GM10266 (cell line): Measurements from ENCODE around the gene PCDHA13.

Experiments used
- DNase-seq: peaks from one replicate; pipeline ENCODE4 v3.0.0; 2012; ENCODE audit errors: extremely low spot score
- TF ChIP-seq, protein P1 (sequence below): IDR thresholded peaks from 2 replicates; pipeline ENCODE4 v1.5.1; 2012; ENCODE audit warnings: mild to moderate bottlenecking, low read depth; ENCODE audit not compliant: control insufficient read depth, insufficient read depth; ENCODE audit errors: missing control alignments

The PCDHA13 gene

DNA sequence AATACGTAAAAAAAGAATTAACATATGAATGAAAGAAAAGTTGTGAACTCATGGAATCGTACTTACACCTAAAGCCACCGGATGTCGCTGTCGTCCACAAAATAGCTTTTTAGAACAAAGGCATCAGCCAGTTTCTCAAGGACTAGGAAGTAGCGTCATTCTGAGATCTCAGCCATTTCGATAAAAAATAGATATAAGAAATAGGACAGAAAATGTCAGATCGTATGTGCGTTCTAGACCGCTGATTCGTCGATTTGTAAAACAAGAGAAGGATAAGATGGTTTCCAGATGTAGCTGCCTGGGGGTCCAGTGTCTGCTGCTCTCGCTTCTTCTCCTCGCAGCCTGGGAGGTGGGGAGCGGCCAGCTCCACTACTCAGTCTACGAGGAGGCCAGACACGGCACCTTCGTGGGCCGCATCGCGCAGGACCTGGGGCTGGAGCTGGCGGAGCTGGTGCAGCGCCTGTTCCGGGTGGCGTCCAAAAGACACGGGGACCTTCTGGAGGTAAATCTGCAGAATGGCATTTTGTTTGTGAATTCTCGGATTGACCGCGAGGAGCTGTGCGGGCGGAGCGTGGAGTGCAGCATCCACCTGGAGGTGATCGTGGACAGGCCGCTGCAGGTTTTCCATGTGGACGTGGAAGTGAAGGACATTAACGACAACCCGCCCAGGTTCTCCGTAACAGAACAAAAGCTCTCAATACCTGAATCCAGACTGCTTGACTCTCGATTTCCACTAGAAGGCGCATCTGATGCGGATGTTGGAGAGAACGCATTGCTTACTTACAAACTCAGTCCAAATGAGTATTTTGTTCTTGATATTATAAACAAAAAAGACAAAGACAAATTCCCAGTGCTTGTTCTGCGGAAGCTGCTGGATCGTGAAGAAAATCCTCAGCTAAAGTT, 25.9 kb upstream of the PCDHA13 start, which contains the start of gene PCDHA10:
Gene PCDHA10 (plus strand): TSS at position 126 of the 903 bp plus-strand sequence. CDS start 152 bp downstream, at position 278.
- TF ChIP-seq, protein P1, sequence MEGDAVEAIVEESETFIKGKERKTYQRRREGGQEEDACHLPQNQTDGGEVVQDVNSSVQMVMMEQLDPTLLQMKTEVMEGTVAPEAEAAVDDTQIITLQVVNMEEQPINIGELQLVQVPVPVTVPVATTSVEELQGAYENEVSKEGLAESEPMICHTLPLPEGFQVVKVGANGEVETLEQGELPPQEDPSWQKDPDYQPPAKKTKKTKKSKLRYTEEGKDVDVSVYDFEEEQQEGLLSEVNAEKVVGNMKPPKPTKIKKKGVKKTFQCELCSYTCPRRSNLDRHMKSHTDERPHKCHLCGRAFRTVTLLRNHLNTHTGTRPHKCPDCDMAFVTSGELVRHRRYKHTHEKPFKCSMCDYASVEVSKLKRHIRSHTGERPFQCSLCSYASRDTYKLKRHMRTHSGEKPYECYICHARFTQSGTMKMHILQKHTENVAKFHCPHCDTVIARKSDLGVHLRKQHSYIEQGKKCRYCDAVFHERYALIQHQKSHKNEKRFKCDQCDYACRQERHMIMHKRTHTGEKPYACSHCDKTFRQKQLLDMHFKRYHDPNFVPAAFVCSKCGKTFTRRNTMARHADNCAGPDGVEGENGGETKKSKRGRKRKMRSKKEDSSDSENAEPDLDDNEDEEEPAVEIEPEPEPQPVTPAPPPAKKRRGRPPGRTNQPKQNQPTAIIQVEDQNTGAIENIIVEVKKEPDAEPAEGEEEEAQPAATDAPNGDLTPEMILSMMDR: no peak
- DNase-seq: no peak

DNA sequence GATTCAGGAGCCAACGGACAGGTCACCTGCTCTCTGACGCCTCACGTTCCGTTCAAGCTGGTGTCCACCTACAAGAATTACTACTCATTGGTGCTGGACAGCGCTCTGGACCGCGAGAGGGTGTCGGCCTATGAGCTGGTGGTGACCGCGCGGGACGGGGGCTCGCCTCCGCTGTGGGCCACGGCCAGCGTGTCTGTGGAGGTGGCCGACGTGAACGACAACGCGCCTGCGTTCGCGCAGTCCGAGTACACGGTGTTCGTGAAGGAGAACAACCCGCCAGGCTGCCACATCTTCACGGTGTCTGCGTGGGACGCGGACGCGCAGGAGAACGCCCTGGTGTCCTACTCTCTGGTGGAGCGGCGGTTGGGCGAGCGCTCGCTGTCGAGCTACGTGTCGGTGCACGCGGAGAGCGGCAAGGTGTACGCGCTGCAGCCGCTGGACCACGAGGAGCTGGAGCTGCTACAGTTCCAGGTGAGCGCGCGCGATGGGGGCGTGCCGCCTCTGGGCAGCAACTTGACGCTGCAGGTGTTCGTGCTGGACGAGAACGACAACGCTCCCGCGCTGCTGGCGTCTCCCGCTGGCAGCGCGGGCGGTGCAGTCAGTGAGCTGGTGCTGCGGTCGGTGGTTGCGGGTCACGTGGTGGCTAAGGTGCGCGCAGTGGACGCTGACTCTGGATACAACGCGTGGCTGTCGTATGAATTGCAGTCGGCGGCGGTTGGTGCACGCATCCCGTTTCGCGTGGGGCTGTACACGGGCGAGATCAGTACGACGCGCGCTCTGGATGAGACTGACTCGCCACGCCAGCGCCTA, 24.5 kb upstream of the PCDHA13 start:
- TF ChIP-seq, protein P1: no peak
- no peak for DNase-seq

DNA sequence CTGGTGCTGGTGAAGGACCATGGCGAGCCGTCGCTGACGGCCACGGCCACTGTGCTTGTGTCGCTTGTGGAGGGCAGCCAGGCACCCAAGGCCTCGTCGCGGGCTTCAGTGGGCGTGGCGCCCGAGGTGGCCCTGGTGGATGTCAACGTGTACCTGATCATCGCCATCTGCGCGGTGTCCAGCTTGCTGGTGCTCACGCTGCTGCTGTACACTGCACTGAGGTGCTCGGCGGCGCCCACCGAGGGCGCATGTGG, 24.0 kb upstream of the PCDHA13 start:
- no peak for DNase-seq
- TF ChIP-seq, protein P1: no peak

DNA sequence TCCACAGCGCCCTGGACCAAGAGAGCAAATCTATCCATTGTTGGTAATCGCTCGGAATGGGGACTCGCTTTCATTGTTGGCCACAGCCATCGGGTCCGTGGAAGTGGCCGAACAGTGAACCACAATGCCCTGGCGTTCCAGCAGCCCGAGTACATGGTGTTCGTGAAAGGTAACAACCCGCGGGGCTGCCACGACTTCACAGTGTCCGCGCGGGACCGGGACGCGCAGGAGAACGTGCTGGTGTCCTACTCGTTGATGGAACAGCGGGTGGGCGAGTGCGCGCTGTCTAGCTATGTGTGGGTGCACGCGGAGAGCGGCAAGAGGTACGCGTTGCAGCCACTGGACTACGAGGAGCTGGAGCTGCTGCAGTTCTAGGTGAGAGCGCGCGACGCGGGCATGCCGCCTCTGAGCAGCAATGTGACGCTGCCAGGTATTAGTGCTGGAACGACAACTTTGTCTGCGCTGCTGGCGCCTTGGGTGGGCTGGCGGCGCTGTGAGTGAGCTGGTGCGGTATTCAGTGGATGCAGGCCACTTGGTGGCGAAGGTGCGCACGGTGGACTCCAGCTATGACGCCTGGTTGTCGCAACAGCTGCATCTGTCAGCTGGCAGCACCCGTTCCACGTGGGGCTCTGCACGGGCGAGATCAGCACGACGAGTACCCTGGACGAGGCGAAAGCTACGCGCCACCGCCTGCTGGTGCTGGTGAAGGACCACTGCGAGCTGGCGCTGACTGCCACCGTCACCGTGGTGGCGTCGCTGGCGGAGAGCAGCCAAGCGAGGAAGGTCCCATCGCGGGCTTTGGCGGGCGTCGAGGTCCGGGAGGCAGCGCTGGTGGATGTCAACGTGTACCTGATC, 19.3 kb upstream of the PCDHA13 start:
- no peak for DNase-seq
- TF ChIP-seq, protein P1: no peak

DNA sequence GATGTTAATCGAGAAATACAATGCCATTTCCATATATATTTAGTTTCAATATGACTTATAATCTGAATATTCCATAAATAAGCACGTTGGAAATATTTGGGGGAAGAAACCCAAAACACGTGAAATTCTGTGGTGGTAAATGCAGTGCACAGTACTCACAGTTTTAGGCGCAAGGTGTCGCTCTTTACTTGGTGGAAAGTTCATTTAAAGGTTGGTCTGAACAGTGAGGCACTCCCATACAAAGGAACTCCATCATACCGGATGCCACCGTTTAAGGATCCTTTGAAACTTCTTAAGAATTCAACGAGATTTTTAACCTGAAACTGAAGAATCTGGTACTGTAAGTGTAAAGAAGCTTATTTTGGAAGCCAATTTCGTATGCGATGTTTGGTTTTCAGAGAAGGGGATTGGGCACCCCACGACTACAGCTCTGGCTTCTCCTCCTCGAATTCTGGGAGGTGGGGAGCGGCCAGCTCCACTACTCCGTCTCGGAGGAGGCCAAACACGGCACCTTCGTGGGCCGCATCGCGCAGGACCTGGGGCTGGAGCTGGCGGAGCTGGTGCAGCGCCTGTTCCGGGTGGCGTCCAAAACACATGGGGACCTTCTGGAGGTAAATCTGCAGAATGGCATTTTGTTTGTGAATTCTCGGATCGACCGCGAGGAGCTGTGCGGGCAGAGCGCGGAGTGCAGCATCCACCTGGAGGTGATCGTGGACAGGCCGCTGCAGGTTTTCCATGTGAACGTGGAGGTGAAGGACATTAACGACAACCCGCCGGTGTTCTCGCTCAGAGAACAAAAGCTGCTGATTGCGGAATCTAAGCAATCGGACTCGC, 13.0 kb upstream of the PCDHA13 start, which contains the start of gene PCDHA11:
Gene PCDHA11 (plus strand): TSS at position 237 of the 834 bp plus-strand sequence. CDS start 147 bp downstream, at position 384.
- no peak for DNase-seq
- TF ChIP-seq, protein P1: no peak

DNA sequence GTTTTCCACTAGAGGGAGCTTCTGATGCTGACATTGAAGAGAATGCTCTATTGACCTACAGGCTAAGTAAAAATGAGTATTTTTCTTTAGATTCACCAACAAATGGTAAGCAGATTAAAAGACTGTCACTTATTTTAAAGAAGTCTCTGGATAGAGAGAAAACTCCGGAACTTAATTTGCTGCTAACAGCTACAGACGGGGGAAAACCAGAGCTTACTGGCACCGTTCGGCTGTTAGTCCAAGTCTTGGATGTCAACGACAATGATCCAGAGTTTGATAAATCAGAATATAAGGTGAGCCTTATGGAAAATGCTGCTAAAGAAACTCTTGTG, 12.4 kb upstream of the PCDHA13 start:
- TF ChIP-seq, protein P1: no peak
- DNase-seq: no peak
